Measurements from ENCODE around the gene THSD8.

Gene THSD8

DNA sequence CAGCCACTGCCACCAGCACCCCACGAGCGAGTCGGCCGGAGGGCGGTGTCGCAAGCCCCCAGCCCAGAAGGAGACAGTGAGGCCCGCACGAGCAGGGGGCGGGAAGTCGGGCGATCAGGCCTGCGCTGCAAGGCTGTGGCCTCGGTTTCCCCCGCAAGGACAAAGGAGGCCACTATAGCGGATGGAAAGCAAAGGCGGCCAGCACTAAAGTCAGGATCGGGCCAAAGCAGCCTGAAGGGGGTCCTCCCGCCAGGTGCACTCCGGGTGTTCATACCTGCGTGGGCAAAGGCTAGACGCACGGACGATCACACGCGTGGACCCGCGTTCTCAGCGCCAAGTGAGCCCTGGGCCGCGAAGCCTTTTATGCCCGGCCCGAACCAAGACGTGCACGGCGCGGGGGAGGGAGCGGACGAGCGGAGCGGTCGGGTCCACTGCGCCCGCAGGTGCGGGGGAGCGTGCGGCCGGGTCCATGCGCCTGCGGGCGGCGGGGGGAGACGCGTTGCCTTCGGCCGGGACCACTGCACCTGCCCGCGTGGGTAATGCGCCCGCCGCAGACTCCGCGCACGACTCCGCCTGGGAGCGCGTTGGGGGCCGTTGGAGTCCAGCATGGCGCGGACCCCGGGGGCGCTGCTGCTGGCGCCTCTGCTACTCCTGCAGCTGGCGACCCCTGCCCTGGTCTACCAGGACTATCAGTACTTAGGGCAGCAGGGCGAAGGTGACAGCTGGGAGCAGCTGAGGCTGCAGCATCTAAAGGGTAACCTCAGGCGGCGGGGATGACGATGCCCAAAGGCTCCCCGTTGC is at the start of gene THSD8, which contains the start of gene PRDX2:
TSS of gene THSD8 (plus strand) at position 604 of the 801 bp plus-strand sequence. CDS start at position 607, 3 bp downstream.
TSS of gene PRDX2 (minus strand) at position 335 of the 801 bp plus-strand sequence. CDS start 539 bp downstream, outside the sequence.
- no peak for DNase-seq

DNA sequence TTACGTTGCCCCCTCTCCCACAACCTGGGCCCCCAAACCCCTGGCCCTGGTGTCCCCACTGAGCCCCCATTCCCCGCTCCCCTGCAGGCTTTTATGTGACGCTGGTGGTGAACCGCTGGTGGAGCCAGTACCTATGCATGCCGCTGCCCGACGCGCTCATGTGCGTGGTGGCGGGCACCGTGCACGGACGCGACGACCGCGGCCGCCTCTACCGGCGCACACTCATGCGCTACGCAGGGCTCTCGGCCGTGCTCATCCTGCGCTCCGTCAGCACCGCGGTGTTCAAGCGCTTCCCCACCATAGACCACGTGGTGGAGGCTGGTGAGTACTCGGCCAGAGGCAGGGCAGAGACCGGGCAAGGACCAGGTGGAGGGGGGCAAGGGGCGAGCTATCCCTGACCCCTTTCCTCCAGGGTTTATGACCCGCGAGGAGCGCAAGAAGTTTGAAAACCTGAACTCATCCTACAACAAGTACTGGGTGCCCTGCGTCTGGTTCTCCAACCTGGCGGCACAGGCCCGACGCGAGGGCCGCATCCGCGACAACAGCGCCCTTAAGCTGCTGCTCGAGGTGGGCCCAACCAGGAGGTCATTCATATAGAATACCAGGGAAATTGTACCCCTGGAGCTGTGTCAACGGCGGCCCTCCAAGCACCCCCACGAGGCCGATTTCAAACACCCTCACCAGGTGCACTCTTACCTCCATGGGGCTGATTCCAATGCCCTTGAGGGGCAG is 47.2 kb upstream of the THSD8 start:
- DNase-seq: no peak

DNA sequence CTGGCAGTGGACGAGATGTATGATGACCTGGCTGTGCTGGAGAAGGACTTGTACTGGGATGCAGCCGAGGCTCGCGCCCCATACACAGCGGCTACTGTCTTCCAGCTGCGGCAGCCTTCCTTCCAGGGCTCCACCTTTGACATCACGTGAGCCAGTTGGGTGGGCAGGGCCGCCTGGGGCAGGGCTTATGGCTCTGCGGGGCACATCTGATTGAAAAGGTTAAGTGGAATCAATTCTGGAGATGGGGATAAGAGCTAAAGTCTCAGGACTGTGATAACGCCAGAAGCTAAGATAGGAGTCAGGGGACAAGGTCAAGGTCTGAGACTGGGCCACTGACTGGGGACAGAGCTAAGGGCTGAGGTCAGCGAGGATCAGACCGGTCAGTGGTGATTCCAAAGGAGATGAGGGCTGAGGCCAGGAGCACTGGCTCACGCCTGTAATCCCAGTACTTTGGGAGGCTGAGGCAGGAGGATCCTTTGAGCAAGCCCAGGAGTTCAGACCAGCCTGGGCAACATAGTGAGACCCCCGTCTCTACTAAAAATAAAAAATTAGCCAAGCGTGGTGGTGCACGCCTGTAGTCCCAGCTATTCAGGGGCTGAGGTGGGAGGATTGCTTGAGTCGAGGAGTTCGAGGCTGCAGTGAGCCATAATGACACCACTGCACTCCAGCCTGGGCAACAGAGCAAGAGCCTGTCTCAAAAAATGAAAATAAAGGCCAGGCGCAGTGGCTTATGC is 45.6 kb upstream of the THSD8 start:
- DNase-seq: no peak

DNA sequence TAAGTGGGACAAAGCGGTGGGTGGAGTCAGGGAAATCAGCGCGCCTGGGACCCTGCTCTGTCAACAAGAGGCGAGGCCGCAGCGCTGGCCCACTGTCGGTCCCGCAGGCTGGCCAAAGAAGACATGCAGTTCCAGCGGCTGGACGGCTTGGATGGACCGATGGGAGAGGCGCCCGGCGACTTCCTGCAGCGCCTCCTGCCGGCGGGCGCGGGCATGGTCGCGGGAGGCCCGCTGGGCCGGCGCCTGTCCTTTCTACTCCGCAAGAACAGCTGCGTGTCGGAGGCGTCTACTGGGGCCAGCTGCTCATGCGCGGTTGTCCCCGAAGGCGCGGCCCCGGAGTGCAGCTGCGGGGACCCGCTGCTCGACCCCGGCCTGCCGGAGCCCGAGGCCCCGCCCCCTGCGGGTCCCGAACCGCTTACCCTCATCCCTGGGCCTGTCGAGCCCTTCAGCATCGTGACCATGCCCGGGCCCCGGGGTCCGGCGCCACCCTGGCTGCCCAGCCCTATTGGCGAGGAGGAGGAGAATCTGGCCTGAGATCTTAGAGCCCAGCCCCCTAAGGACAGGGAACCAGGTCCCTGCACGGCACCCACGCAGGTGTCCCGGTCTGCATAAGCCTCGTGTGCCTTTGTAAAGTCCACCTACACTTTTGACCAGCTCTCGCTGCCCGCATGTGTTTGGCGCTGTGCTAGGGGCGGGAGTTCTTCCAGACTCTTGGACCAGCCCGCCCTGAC is 44.2 kb upstream of the THSD8 start:
- peak; percentile 40 for DNase-seq

DNA sequence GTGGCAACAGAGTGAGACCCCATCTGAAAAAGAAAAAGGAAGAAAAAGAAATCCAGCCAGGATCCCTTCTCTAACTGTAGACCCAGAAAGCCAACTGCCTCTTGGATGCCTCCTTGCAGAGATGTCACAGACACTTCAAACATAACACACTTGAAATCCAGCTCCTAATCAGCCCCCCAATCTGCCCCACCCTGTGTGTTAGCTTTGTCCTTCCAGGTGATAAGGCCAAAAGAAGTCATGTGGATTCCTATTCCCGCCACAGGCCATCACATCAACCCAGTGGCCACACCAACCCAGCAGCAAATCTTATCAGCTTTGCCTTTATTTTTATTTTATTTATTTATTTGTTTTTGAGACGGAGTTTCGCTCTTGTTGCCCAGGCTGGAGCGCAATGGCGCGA is 42.2 kb upstream of the THSD8 start:
- DNase-seq: no peak

DNA sequence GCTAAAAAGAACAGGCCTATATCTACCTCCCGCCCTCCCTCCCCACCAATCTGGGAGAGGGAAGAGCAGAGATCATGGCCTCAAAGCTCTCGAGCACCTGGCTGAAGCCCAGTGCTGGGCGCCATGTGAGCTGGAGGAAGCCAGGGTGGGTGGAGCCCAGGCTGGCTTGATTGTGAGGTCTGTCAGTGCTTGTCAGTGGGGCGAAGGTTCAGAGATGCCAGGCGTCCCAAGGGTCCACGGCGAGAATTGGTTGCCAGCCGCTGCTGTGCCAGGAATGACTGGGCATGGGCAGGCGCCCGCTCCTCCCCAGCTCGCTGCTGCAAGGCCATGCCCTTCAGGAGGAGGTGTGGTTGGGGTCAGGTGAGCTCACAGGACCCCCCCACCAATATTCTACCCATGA is 38.8 kb upstream of the THSD8 start:
- no peak for DNase-seq

DNA sequence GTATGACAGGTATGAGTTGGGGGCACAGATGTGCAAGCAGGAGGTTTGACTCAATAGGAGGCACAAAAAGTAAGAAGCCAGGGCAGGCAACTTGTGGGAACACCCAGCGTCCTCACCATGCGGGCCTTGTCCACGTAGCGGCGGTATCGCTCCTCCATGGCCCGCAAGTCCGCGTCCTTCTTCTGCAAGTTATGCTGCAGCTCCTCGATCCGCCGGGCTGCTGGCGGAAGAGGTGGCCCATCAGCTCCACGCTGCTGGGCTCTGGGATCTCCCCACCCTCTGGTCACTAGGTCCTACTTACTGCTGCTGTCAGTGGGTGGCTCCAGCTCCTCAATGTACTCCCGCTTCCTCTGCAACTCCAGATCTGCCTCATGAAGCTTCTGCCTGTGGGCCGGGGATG is 37.2 kb upstream of the THSD8 start:
- DNase-seq: no peak

DNA sequence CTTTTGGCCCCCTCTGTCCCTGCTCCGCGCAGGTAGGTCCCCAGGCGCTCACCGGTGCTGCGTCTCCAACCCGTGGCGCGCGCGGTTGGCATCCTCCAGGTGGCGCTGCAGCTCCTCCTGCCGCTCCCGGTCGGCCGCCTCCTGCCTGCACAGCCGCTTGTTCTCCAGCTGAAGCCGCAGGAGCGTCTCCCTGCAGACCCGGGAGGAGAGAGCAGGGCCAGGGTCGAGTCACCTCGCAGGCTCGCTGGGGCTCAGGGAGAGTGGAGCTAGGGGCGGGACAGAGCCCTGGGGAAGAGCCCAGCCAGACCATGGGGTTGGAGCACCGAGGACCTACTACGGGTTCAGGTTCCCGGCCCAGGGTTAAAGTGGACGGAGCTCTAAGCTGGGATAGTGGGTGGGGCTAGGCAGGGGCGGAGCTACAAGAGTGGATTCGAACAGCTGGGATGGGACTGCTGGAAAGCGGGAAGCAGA is 35.8 kb upstream of the THSD8 start:
- peak; percentile 72 for DNase-seq

DNA sequence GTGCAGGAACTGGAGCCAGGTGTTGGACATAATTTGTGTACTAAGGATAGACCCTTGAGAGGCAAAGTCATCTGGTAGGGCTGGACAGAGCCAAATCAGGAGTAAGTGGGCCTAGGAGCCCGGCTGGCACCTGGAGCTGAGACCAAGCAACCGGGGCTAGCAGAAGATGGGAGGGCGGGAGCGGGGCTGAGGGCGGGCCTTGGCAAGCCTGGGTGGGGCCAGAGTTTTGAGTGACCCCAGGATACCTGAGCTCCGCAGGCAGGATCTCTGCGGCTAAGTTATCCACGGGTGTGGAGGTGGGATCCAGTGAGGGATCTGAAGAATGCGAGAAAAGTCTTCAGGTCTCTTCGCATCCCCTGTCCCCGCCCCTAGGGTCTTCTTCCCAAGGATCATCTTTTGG is 34.7 kb upstream of the THSD8 start:
- no peak for DNase-seq

DNA sequence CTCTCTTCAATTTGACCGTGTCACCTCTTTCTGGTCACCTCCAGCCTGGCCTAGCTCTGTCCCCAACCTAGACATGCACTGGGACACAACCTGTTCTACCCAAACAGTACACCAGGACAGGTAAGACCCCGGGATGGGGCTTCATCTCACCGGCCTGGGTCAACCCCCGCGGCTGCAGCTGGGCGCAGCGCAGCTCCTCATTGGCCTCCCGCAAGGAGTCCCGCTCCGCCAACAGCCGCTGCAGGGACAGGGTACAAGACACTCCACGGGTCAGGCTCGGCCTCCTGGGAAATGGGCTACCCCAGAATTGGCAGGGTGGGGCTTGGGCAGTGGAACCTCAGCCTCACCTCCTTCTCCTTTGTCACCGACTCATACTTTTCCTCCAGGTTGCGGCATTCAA is 34.2 kb upstream of the THSD8 start:
- DNase-seq: no peak

DNA sequence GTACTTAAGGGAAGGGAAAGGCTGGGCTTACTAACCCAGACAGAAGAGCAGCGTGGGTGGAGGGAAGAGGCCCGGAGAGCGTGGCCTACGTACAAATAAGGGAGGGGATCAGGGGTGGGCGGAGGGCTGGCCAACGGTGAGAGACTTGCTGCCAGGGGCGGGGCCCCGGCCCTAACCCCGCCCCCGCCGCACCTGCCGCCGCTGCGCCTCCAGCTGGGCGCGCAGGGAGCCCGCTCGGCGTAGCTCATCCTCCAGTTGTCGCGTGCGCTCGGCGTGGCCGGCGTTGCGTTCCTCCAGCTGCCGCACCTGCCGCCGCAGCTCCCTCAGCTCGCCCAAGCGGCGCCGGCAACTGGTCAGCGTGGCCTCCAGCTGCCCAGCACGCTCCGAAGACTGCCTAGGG is 32.2 kb upstream of the THSD8 start:
- DNase-seq: no peak

DNA sequence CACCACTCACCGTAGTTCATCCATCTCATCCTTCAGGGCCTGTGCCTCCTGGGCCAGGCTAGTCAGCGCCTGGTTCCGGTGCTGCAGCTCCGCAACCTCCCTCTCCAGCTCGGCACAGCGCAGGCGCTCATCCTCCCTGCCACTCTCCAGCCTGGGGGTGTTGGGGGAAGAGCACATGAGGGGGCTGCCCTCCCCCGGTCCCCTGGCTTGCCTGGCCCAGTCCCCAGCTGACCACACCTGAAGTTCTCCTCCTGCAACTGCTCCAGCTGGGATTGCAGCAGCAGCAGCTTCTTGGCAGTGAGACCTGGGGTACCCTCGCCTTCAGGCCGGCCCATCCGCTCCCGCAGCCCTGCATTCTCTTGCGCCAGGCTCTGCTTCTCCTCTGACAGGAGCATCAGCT is 30.9 kb upstream of the THSD8 start:
- DNase-seq: no peak

DNA sequence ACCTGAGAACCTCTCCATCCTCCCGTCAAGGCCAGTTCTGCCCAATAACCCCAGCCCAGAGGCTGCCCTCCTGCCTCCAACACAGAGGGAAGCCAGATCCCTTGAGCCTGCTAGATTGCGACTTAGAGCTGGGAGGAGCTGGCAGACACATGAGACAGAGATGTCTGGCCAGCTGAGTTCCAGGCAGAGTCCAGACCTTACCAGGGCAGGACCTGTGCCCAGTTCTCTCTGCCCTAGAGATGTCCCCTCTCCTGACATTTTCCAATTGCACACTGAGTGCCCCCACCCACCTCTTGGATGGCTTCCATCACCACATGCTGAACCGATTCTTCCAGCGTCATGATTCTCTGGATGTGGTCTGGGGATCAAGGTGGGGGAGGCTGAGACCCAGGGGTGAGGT is 29.5 kb upstream of the THSD8 start:
- no peak for DNase-seq

DNA sequence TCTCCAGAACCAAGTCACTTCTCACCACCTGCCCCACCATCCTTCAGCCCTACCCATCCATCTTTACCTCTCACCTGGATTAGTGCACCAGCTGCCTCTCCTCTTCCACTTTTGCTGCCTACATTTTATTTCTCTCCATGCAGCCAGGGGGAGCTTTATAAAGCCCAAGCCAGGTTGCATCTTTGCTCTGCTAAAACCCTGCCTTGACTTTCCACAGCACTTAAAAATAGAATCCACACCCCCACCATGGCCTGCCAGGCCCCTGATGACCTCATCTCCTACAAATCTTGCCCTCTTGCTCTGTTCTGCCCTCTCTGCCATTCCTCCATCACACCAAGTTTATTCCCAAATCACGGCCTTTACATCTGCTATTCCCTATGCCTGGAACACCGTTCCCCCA is 28.3 kb upstream of the THSD8 start:
- DNase-seq: no peak

DNA sequence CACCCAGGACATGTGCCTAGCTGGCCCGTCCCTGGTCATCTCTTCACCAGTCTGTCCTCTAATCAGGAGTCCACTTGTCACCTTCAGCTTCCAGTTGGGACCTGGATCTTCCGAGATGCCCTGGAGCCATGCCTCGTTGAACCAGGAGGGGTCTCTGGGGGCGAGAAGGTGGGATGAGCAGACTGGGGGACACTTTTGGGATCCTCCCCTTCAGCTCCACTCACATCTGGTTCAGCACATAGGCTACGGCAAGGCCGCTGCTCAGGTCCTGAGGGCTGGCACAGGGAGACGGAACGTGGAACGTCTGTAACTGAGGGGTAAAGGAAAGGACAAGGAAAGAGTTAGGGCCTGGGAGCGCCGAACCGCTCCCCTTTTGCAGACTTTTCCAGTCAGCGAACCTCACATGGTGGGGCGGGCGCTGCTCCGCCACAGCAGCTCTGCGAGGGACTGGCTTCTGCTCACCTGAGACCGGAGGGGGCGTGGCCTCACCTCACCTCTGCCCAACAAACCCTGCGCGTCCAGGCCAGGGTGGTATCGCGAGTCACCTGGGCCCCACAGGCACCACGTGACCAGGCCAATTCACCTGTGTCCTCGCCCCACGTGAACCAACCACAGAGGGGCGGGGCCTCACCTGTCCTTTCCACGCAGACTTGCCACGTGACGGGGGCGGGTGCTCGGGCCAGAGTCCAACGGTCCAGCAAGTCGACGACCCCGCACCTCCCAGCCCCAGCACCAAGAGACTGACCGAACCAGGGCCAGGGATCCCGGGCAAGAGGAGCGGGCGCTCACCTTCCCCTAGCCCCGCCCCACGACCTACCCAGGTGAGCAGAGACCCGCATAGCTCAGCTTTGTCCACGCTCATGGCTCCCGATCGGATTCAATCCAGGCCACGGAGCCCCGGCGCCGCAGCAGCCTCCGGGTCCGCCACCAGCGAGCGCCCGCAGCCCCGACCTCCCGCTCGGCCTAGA is 27.0 kb upstream of the THSD8 start, which contains the start of gene HOOK2:
TSS of gene HOOK2 (minus strand) at position 965 of the 968 bp plus-strand sequence. CDS start at position 862, 103 bp downstream.
- DNase-seq: no peak

DNA sequence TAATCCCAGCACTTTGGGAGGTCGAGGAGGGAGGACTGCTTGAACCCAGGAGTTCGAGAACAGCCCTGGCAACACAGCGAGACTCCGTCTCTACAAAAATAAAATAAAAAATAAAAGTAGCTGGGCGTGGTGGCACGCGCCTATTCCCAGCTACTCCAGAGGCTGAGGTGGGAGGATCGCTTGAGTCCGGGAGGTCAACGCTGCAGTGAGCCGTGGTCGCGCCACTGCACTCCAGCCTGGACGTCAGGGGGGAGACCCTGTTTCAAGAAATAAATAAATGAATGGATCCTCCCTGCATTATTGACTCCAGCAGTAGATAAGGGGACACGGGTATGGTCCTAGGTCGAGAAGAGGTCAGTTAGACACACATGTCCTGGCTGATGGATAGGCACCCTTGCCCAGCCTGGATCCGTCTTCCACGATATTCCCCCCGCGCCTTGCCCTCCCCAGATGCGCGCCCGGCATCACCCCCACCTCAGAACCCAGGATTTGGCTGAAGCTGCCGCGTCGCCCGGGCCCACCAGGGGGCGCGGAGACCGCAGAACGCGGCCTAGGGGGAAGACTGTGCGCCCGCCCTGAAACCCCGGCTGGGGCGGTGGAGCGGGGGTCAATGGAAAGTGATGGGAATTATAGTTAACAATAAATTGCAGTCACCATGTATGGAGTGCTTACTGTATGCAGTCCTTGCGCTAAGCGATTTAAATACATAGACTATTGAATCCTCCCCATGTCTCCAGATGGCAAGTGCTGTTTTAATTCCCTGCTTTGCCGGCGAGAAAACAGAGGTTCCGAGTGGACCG is 24.5 kb upstream of the THSD8 start:
- peak; percentile 70 for DNase-seq

DNA sequence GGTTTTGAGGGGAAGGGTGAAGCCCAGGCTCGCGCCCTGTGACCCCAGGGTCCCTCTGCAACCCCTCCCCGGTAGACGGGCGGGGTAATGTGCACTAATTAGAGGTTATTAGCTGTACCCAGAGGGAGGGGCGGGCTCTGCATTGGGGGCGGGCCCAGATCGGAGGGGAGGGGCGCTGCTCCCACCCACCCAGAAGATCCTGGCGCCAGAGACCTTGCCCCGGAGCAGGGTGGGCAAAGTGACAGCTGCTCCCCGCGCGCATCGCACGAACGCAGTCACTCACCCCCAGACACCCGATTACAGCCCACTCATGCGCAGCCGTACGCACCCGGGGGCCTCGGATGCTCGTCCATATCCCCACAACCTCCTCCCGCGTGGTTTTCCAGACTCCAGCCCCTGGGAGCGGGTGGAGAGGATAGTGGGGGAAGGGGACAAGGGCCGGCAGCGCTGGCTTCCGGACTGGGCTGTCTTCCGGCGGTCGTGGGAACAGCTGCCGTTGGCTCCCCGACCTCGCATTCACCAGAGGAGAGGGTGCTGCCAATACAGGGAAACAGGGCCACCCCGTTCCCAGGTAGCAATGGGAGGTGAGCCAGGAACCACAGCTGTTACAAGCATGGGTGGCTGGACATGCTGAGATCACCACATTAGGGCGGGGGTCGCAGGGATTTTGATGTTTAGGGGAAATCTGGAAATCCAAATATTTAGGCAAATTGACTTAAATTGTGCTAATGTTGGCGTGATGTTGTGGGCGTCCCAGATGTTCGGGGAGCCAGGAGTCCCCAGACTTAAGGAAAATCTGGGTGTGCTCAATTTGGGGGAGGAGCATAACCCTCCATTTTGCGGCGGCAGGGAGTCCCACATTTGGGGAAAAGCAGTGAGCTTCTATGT is 23.6 kb upstream of the THSD8 start:
- DNase-seq: peak; percentile 77

DNA sequence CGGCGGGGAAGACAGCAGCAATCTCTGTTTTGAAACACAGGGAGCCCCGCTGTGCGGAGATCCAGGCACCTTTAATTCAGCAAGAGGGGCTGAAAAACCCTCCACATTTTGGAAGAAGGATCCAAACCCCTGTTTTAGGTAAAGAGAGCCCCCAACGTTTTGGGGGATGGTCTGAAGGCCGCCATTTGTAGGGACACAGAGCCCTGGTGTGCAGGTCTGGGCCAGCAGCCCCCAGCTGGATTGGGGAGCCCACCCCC is 23.0 kb upstream of the THSD8 start:
- DNase-seq: no peak

DNA sequence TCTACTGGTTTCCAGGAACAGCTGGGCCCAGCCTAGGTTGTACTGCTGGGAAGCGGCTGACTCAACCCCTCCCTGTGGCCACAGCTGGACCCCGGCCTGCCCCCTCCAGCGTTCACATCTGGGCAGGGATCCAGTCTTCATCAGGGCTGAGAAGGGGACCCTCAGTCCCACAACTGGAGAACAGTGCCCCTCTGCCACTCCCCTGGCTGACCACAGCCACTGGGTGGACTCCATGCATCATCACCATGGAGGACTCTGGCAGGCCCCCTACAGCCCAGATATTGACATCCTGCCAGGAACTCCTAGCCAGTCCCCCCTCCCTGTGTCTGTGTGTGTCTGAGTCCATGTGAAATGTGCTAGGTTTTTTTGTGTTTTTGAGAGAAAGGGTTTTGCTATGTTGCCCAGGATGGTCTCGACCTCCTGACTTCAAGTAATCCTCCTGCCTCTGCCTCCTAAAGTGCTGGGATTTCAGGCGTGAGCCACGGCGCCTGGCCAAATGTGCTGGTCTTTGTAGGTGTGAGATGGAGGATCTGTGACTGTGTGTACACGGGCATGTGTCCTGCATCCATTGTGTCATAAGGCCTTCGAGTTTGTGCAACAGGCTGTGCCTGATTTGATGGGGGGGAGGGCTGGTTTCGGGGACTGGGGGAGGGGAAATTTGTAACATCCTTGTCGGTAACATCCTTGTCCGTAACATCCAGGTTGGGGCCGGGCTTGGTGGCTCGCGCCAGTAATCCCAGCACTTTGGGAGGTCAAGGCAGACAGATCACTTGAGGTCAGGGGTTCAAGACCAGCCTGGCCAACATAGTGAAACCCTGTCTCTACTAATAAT is 22.5 kb upstream of the THSD8 start:
- DNase-seq: peak; percentile 28
